NCI-H2107 (cell line): ENCODE data around the gene DNAJC21.
"Not testable (repeated sequence)": the region's sequence is repeated elsewhere in the genome, so short reads cannot be mapped to it uniquely, and the experiment has no call there.

Experiments
- DNase-seq: peaks from one replicate; lab custom pipeline; 2025; lab: John Stamatoyannopoulos, UW

Gene DNAJC21

GRCh38 chr5:34923694-34924461 is 5.5 kb upstream of the DNAJC21 start:
- no peak for DNase-seq

GRCh38 chr5:34924462-34924765 is 4.9 kb upstream of the DNAJC21 start:
- no peak for DNase-seq

- no peak for DNase-seq
Measured at GRCh38 chr5:34926318-34926888, 3.0 kb upstream of the DNAJC21 start.

GRCh38 chr5:34927785-34928184 is 1.6 kb upstream of the DNAJC21 start:
- DNase-seq: no peak

- DNase-seq: no peak
Measured at GRCh38 chr5:34928267-34928666, 1.1 kb upstream of the DNAJC21 start.

- DNase-seq: peak; percentile 57
Measured at GRCh38 chr5:34929720-34930461, 532 bp downstream of the DNAJC21 start.

GRCh38 chr5:34930462-34930844 is 1.1 kb downstream of the DNAJC21 start:
- DNase-seq: no peak

GRCh38 chr5:34930870-34931269 is 1.5 kb downstream of the DNAJC21 start:
- DNase-seq: no peak

GRCh38 chr5:34932947-34933346 is 3.6 kb downstream of the DNAJC21 start:
- DNase-seq: no peak

- DNase-seq: no peak
Measured at GRCh38 chr5:34941936-34942335, 12.6 kb downstream of the DNAJC21 start.

- DNase-seq: no peak
Measured at GRCh38 chr5:34944044-34944443, 14.7 kb downstream of the DNAJC21 start.

GRCh38 chr5:34944460-34945047 is 15.2 kb downstream of the DNAJC21 start:
- no peak for DNase-seq

- DNase-seq: no peak
Measured at GRCh38 chr5:34957321-34957720, 28.0 kb downstream of the DNAJC21 start.

- DNase-seq: no peak
Measured at GRCh38 chr5:34957857-34958690, 28.7 kb downstream of the DNAJC21 start.

GRCh38 chr5:34959323-34959722 is 30.0 kb downstream of the DNAJC21 start:
- no peak for DNase-seq

- no peak for DNase-seq
Measured at GRCh38 chr5:34967540-34967939, 38.2 kb downstream of the DNAJC21 start.

GRCh38 chr5:34968258-34968657 is 38.9 kb downstream of the DNAJC21 start:
- no peak for DNase-seq

GRCh38 chr5:34970552-34970951 is 41.2 kb downstream of the DNAJC21 start:
- no peak for DNase-seq

GRCh38 chr5:34971655-34972054 is 42.3 kb downstream of the DNAJC21 start:
- not testable (repeated sequence) for DNase-seq

- no peak for DNase-seq
Measured at GRCh38 chr5:34976347-34976746, 47.0 kb downstream of the DNAJC21 start.

GRCh38 chr5:34977934-34978613 is 48.7 kb downstream of the DNAJC21 start:
- no peak for DNase-seq
